ENCODE data around the gene INPP5D. TPM values are rescaled to one million over a fixed set of nuclear protein-coding genes. Genes with fewer than 3 reads are reported as not detected.

Gene INPP5D
- total RNA-seq, 1 donor from 2014 or later = 275 TPM

GRCh38 chr2:233225230-233226068 lies 165.3 kb downstream of the INPP5D start:
- Mint-ChIP-seq H3K4me3 (no peak overlapping the region), H3K9me3 (no peaks in the 10 kb centered on the region), H3K27ac (no peak overlapping the region), H3K27me3 (no peaks in the 10 kb centered on the region), H3K4me1 (peaks cover 18% of the 10 kb centered on the region), H3K36me3 (ENCODE audit: low read depth) (no peaks in the 10 kb centered on the region)
- POLR2A ChIA-PET = interaction anchor here (0.6 to 1.1 kb wide), 4 partner anchors 24 to 299 kb away, joined by 3 to 4 read pairs (median 4); no protein-coding TSS in a partner anchor
- CTCF ChIA-PET = interaction anchor here (0.7 to 1.0 kb wide), 2 partner anchors 40 to 149 kb away, joined by 3 to 4 read pairs; no protein-coding TSS in a partner anchor
- ATAC-seq (ENCODE audit: low read depth) = no peak
- TF ChIP-seq, protein P1, sequence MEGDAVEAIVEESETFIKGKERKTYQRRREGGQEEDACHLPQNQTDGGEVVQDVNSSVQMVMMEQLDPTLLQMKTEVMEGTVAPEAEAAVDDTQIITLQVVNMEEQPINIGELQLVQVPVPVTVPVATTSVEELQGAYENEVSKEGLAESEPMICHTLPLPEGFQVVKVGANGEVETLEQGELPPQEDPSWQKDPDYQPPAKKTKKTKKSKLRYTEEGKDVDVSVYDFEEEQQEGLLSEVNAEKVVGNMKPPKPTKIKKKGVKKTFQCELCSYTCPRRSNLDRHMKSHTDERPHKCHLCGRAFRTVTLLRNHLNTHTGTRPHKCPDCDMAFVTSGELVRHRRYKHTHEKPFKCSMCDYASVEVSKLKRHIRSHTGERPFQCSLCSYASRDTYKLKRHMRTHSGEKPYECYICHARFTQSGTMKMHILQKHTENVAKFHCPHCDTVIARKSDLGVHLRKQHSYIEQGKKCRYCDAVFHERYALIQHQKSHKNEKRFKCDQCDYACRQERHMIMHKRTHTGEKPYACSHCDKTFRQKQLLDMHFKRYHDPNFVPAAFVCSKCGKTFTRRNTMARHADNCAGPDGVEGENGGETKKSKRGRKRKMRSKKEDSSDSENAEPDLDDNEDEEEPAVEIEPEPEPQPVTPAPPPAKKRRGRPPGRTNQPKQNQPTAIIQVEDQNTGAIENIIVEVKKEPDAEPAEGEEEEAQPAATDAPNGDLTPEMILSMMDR (IDR thresholded peaks at IDR 0.05) = no peak
- no peak for DNase-seq
- intact Hi-C loops (cut with micrococcal nuclease) = no loop called here

DNA sequence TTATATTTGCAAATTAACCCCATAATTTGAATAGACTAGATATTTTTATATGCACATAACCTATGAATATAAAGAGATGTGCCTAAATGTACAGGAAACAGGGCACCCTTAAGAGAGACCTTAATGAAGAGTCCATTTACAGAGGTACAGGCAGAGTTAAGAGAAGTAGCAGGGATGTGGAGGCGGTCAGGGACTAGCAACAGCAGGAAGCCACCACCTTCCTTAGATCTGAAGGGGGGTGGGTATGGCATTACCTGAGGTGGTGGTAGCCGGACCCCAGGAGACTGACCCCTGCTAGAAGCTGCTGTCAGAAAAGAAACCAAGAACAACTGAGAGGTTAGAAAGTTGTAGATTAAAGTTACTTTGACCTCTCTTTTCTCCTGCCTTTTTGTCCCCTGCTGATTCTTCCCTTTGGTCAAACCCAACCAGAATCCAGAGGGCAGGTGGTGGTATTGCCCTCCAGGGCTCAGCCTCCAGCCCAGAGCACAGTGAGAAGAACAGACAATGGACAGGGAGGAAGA lies 166.4 kb downstream of the INPP5D start:
- ATAC-seq (ENCODE audit: low read depth) (no peak), DNase-seq (no peak)
- Mint-ChIP-seq H3K27me3 (no peaks in the 10 kb centered on the region), H3K4me1 (peaks cover 18% of the 10 kb centered on the region), H3K36me3 (ENCODE audit: low read depth) (no peaks in the 10 kb centered on the region), H3K27ac (no peak overlapping the region), H3K9me3 (no peaks in the 10 kb centered on the region), H3K4me3 (no peak overlapping the region)
- intact Hi-C loops (cut with micrococcal nuclease) = no loop called here
- POLR2A ChIA-PET = no interaction called here
- TF ChIP-seq, protein P1 (IDR thresholded peaks at IDR 0.05) = no peak
- CTCF ChIA-PET = no interaction called here

DNA sequence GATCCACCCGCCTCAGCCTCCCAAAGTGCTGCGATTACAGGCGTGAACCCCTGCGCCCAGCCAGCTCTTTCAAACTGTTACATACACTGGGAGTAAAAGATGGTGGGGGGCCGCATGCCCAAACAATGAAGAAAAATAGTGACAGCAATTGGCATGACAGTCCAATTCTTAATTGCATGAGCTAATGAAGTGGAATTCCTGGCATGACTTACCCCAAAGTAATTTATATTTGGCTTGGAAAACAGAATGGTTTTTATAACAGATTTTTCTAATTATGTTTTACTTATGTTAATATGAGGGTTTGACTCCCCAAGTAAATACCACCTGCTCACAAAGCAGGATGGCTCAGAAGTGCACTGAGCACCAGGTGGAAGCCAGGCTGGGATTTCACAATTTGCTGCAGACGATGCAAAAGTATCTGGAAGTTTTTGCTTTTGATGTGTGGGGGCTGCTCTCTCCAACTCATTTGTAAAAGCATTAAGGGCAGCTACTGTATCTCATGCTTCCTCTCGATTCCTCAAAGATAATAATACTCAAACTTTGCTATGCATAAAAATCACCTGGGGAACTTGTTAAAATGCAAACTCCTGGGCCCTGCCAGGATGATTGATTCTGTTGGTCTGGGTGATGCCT lies 167.3 kb downstream of the INPP5D start:
- ATAC-seq (ENCODE audit: low read depth) = no peak
- POLR2A ChIA-PET = no interaction called here
- H3K27me3 Mint-ChIP-seq = no peaks in the 10 kb centered on the region

GRCh38 chr2:233228376-233228775 lies 168.2 kb downstream of the INPP5D start:
- H3K4me1 Mint-ChIP-seq = peaks cover 10% of the 10 kb centered on the region

More for the DNA sequence above, 167.3 kb downstream of the INPP5D start:
- TF ChIP-seq, protein P1 (IDR thresholded peaks at IDR 0.05) = no peak
- H3K4me3 Mint-ChIP-seq = no peak overlapping the region
- no peaks in the 10 kb centered on the region for H3K36me3 Mint-ChIP-seq (ENCODE audit: low read depth)
- H3K9me3 Mint-ChIP-seq = no peaks in the 10 kb centered on the region
- no peak overlapping the region for H3K27ac Mint-ChIP-seq
- intact Hi-C loops (cut with micrococcal nuclease) = no loop called here
- CTCF ChIA-PET = interaction anchor here (0.6 kb wide), 1 partner anchor 68 kb away, joined by 3 read pairs; no protein-coding TSS in a partner anchor
- peaks cover 16% of the 10 kb centered on the region for H3K4me1 Mint-ChIP-seq
- no peak for DNase-seq

More at GRCh38 chr2:233228376-233228775, 168.2 kb downstream of the INPP5D start:
- no peak overlapping the region for H3K4me3 Mint-ChIP-seq
- H3K27ac Mint-ChIP-seq = no peak overlapping the region
- TF ChIP-seq, protein P1 (IDR thresholded peaks at IDR 0.05) = no peak
- POLR2A ChIA-PET = no interaction called here
- intact Hi-C loops (cut with micrococcal nuclease) = no loop called here
- ATAC-seq (ENCODE audit: low read depth) (no peak), DNase-seq (no peak)
- H3K9me3 Mint-ChIP-seq = no peaks in the 10 kb centered on the region
- no peaks in the 10 kb centered on the region for H3K36me3 Mint-ChIP-seq (ENCODE audit: low read depth)
- CTCF ChIA-PET = no interaction called here
- no peaks in the 10 kb centered on the region for H3K27me3 Mint-ChIP-seq
